K562 (cell line): ENCODE measurements around the gene ZNF366. TPM values are rescaled to one million over a fixed set of nuclear protein-coding genes. Genes with fewer than 3 reads are reported as not detected.

Source experiments
- ATAC-seq: fragments of 200-7000 bp; cut with Tn5 transposase; 3 replicates; pipeline ENCODE4 v1.9.1; 2020; ENCODE audit warnings: moderate library complexity
- BruUV-seq: library from RNA; stranded (reverse); fragments of 400-500 nt; replicated peaks from 2 replicates; lab custom pipeline; 2021; lab: Mats Ljungman, UMichigan
- CTCF ChIA-PET: fragments of 300-600 bp; formaldehyde crosslinking; extraction: SDS; loops from one replicate; lab custom pipeline; 2021; ENCODE audit warnings: low intra/inter-chr PET ratio; lab: Yijun Ruan, JAX
- POLR2A ChIA-PET: fragments of 300-600, 350-650 bp; sonication (Branson Sonifier 250); formaldehyde crosslinking; extraction: SDS; loops from one replicate; lab custom pipeline; 2021; ENCODE audit warnings: antibody characterized with exemption, inconsistent platforms; lab: Yijun Ruan, JAX
- DNase-seq, 4 experiments: peaks; one replicate each; pipeline versions ENCODE4 v3.0.0 to v3.0.0-alpha.2; 2011 to 2018; ENCODE audit warnings: low spot score in 3 of 4, mixed read lengths in 3 of 4; ENCODE audit errors: extremely low read depth in 1 of 4
- FAIRE-seq: peaks from 2 replicates; lab custom pipeline; 2011; peaks lifted over from hg19 to GRCh38; lab: Jason Lieb, UNC
- H2AFZ ChIP-seq: 2 replicates; pipeline ENCODE4 v1.6.0; 2011; ENCODE audit warnings: low read depth, low read length, control low read depth, inconsistent platforms
- H3K27ac ChIP-seq: fragments of 200-600 bp; 3 replicates; pipeline ENCODE4 v1.8.0; 2011; ENCODE audit warnings: low read depth, mild to moderate bottlenecking, control low read depth, inconsistent platforms, low read length, moderate library complexity, mixed read lengths; ENCODE audit errors: extremely low read depth
- H3K27me3 ChIP-seq, 2 experiments: fragments of 300-600 bp in 1 of 2; 2 replicates in 1 of 2; 3 replicates in 1 of 2; pipeline versions ENCODE4 v1.6.0 to v1.8.0; 2011; ENCODE audit warnings: inconsistent platforms in 2 of 2, low read length in 2 of 2, mild to moderate bottlenecking in 1 of 2, mixed read lengths in 1 of 2, moderate library complexity in 1 of 2; ENCODE audit not compliant: control insufficient read depth in 2 of 2, insufficient read depth in 2 of 2
- H3K36me3 ChIP-seq: fragments of 300-600 bp; 3 replicates; pipeline ENCODE4 v1.8.0; 2011; ENCODE audit warnings: mild to moderate bottlenecking, low read length, inconsistent platforms; ENCODE audit not compliant: control insufficient read depth, insufficient read depth
- H3K4me1 ChIP-seq, 2 experiments: fragments of 200-600 bp in 1 of 2; replicated peaks in 1 of 2; 2 replicates in 1 of 2; 3 replicates in 1 of 2; pipeline versions ENCODE4 v1.5.1 to v1.8.0; 2011; ENCODE audit warnings: inconsistent platforms in 2 of 2, low read length in 2 of 2, mild to moderate bottlenecking in 1 of 2, mixed read lengths in 1 of 2, moderate library complexity in 1 of 2; ENCODE audit not compliant: control insufficient read depth in 2 of 2, insufficient read depth in 2 of 2
- H3K4me2 ChIP-seq: 2 replicates; pipeline ENCODE4 v1.6.1; 2011; ENCODE audit warnings: low read length, control low read depth, inconsistent platforms, mixed read lengths; ENCODE audit not compliant: insufficient read depth
- H3K4me3 ChIP-seq: fragments of 200-600 bp; sonication (generic), shearing (Covaris generic); 2 replicates; pipeline ENCODE4 v1.5.1; 2016; ENCODE audit warnings: control low read depth, inconsistent platforms
- H3K79me2 ChIP-seq: fragments of 200-600 bp; 3 replicates; pipeline ENCODE4 v1.8.0; 2011; ENCODE audit warnings: low read length, inconsistent platforms; ENCODE audit not compliant: control insufficient read depth, insufficient read depth
- H3K9ac ChIP-seq, 2 experiments: 2 replicates each; pipeline versions ENCODE4 v1.6.0 to v1.6.1; 2011; ENCODE audit warnings: low read depth in 2 of 2, low read length in 2 of 2, control low read depth in 1 of 2, inconsistent platforms in 1 of 2, mild to moderate bottlenecking in 1 of 2, mixed read lengths in 1 of 2; ENCODE audit not compliant: insufficient read depth in 1 of 2
- H3K9me1 ChIP-seq: one replicate; pipeline ENCODE4 v1.6.0; 2011; ENCODE audit warnings: inconsistent platforms, mild to moderate bottlenecking, low read length, moderate library complexity; ENCODE audit not compliant: control insufficient read depth, insufficient read depth
- H3K9me3 ChIP-seq: replicated peaks from 2 replicates; pipeline ENCODE4 v1.5.1; 2011; ENCODE audit warnings: low read depth, low read length, inconsistent platforms; ENCODE audit not compliant: control insufficient read depth, insufficient read depth
- H4K20me1 ChIP-seq: replicated peaks from 2 replicates; pipeline ENCODE4 v1.6.1; 2011; ENCODE audit warnings: low read length, inconsistent platforms, mixed read lengths; ENCODE audit not compliant: control insufficient read depth, insufficient read depth
- CBX2 ChIP-seq: fragments of 200-600 bp; sonication (generic); IDR thresholded peaks from one replicate; pipeline ENCODE4 v1.6.1; 2012; ENCODE audit warnings: mild to moderate bottlenecking, low read length, inconsistent platforms; ENCODE audit not compliant: insufficient read depth, poor library complexity, severe bottlenecking
- KLF1 ChIP-seq: fragments of 450-650 bp; IDR thresholded peaks from 2 replicates; pipeline ENCODE4 v1.6.1; 2016; ENCODE audit warnings: missing genetic modification characterization, missing compliant biosample characterization
- MTF1 ChIP-seq: fragments of 250-450 bp; sonication (Bioruptor Pico); IDR thresholded peaks from 2 replicates; pipeline ENCODE4 v1.9.0; 2021; ENCODE audit warnings: moderate library complexity, mild to moderate bottlenecking, inconsistent platforms, borderline replicate concordance
- RCOR1 ChIP-seq, 2 experiments: IDR thresholded peaks; 2 replicates each; pipeline ENCODE4 v1.6.1; 2012; ENCODE audit warnings: low read depth in 2 of 2, low read length in 2 of 2, borderline replicate concordance in 1 of 2, improper control_type of control experiment in 1 of 2
- SREBF1 ChIP-seq: fragments of 150-350 bp; IDR thresholded peaks from 2 replicates; pipeline ENCODE4 v1.6.1; 2014; ENCODE audit warnings: antibody characterized with exemption, low read depth, low read length, borderline replicate concordance
- ZNF165 ChIP-seq: fragments of 250-450 bp; sonication (Bioruptor Pico); IDR thresholded peaks from 2 replicates; pipeline ENCODE4 v1.4.0; 2020; ENCODE audit warnings: borderline replicate concordance
- WGBS: fragments of 100-300 bp; shearing (Covaris generic); methylation state at CpG from one replicate; pipeline ENCODE4 v1.1.6; 2016; ENCODE audit warnings: low coverage, mixed read lengths; ENCODE audit not compliant: insufficient coverage; ENCODE audit errors: missing lambda C conversion rate; 5-methylcytosine and 5-hydroxymethylcytosine counted together
- in situ Hi-C: fragments of 300-500 bp; cut with MboI; formaldehyde crosslinking; loops from 4 replicates; pipeline ENCODE4 v1.15.0; 2018; ENCODE audit warnings: inconsistent platforms, mixed read lengths
- intact Hi-C: fragments of 100-400 bp; cut with micrococcal nuclease; formaldehyde crosslinking; loops from 2 replicates; pipeline ENCODE4 v1.14.2; 2022
- polyA plus RNA-seq, 8 experiments: library from polyadenylated mRNA; depleted of rRNA in 4 of 8; stranded (reverse) in 5 of 8; unstranded in 3 of 8; fragments of >200 nt; fragmentation: Nextera tagmentation in 2 of 8; fragmentation: Illumina TruSeq in 1 of 8; extraction: Ambion mirVana in 2 of 8; extraction: Trizol in 1 of 8; gene quantifications; 2 replicates each; pipeline versions ENCODE4 v1.2.1 to v1.2.3, GENCODE V29; 2011 to 2014; ENCODE audit warnings: inconsistent platforms in 1 of 8, missing spikeins in 1 of 8
- total RNA-seq, 7 experiments: library from RNA; depleted of rRNA in 6 of 7; stranded (reverse); fragments of >200 nt in 6 of 7; fragmentation: Illumina TruSeq in 2 of 7; extraction: Trizol in 2 of 7; gene quantifications; 2 replicates each; pipeline versions ENCODE4 v1.2.1 to v1.2.3, GENCODE V29; 2011 to 2021; ENCODE audit warnings: low replicate concordance in 1 of 7
- TF ChIP-seq, protein P1 (sequence below): IDR thresholded peaks from 3 replicates; pipeline ENCODE4 v1.6.1; 2011; ENCODE audit warnings: borderline replicate concordance, mild to moderate bottlenecking; ENCODE audit not compliant: insufficient read length, insufficient read depth
- TF ChIP-seq, protein P2 (sequence below): fragments of 450-650 bp; IDR thresholded peaks from 2 replicates; pipeline ENCODE4 v1.6.1; 2016; ENCODE audit warnings: mild to moderate bottlenecking, moderate library complexity

ZNF366 gene
- total and polyA plus RNA-seq, 9 of the 15 experiments (the other 6 are each of a cell fraction or from before 2014, with no cell fraction given): not detected

GRCh38 chr5:72445969-72446368 is 61.2 kb downstream of the ZNF366 start (continued):
- TF ChIP-seq CBX2: no peak

DNA sequence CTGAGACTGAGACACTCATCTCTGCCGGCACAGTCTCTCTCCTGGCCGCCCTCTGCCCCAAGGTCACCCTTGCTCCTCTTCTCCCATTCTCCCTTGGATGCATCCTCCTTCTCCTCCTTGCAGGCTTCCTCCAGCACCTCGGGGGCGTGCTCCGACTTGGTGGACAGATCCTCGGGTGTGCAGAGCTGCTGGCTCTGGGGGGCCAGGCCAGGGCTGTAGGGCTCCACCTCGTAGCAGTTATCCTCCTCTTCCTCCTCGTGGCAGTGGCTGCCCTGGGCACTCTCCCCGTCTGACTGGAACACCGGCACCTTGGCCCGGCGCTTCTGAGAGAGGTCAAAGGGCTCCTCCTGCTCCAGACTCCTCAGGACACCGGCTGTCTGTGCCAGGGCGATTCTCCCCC is 63.3 kb downstream of the ZNF366 start:
- H3K4me3 ChIP-seq: no peak overlapping the region
- no peaks in the 10 kb centered on the region for H3K9me3 ChIP-seq
- in situ Hi-C loops: no loop called here
- intact Hi-C loops: no loop called here
- BruUV-seq: no TSS peak
- ATAC-seq (no peak), FAIRE-seq (no peak), DNase-seq (no peak)
- H3K9me1 ChIP-seq: no peaks in the 10 kb centered on the region
- H3K27ac ChIP-seq: no peak overlapping the region
- H3K4me2 ChIP-seq: no peak overlapping the region
- H3K36me3 ChIP-seq: no peaks in the 10 kb centered on the region
- H3K4me1 ChIP-seq: peaks cover 0 to 3% of the 10 kb centered on the region in 2 experiments; a peak in 3 of 5 replicates
- 0 out of 2 replicates have a peak overlapping the region, but pooled peaks have one; percentile 8 for H2AFZ ChIP-seq
- 28% methylated on average over 11 of the region's 14 CpGs for WGBS
- H3K9ac ChIP-seq: 0 out of 4 replicates have a peak overlapping the region, but pooled peaks of 1 of the 2 experiments have one; percentile 33
- no peaks in the 10 kb centered on the region for H4K20me1 ChIP-seq
- POLR2A ChIA-PET: interaction anchor here (1.0 kb wide), 1 partner anchor 19 kb away, joined by 6 read pairs; no protein-coding TSS in a partner anchor
- CTCF ChIA-PET: no interaction called here
- H3K79me2 ChIP-seq: no peaks in the 10 kb centered on the region
- H3K27me3 ChIP-seq: no peaks in the 10 kb centered on the region
- TF ChIP-seq RCOR1 (IDR thresholded peaks at IDR 0.05; ENCODE audit: borderline replicate concordance in 1 of 2, low read depth in 2 of 2, low read length in 2 of 2): no peak
- TF ChIP-seq ZNF165 (CRISPR knock-in tag): no peak
- TF ChIP-seq, protein P1, sequence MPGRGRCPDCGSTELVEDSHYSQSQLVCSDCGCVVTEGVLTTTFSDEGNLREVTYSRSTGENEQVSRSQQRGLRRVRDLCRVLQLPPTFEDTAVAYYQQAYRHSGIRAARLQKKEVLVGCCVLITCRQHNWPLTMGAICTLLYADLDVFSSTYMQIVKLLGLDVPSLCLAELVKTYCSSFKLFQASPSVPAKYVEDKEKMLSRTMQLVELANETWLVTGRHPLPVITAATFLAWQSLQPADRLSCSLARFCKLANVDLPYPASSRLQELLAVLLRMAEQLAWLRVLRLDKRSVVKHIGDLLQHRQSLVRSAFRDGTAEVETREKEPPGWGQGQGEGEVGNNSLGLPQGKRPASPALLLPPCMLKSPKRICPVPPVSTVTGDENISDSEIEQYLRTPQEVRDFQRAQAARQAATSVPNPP: no peak
- no peak for TF ChIP-seq MTF1
- TF ChIP-seq KLF1 (tag): no peak
- no peak for TF ChIP-seq SREBF1
- TF ChIP-seq, protein P2, sequence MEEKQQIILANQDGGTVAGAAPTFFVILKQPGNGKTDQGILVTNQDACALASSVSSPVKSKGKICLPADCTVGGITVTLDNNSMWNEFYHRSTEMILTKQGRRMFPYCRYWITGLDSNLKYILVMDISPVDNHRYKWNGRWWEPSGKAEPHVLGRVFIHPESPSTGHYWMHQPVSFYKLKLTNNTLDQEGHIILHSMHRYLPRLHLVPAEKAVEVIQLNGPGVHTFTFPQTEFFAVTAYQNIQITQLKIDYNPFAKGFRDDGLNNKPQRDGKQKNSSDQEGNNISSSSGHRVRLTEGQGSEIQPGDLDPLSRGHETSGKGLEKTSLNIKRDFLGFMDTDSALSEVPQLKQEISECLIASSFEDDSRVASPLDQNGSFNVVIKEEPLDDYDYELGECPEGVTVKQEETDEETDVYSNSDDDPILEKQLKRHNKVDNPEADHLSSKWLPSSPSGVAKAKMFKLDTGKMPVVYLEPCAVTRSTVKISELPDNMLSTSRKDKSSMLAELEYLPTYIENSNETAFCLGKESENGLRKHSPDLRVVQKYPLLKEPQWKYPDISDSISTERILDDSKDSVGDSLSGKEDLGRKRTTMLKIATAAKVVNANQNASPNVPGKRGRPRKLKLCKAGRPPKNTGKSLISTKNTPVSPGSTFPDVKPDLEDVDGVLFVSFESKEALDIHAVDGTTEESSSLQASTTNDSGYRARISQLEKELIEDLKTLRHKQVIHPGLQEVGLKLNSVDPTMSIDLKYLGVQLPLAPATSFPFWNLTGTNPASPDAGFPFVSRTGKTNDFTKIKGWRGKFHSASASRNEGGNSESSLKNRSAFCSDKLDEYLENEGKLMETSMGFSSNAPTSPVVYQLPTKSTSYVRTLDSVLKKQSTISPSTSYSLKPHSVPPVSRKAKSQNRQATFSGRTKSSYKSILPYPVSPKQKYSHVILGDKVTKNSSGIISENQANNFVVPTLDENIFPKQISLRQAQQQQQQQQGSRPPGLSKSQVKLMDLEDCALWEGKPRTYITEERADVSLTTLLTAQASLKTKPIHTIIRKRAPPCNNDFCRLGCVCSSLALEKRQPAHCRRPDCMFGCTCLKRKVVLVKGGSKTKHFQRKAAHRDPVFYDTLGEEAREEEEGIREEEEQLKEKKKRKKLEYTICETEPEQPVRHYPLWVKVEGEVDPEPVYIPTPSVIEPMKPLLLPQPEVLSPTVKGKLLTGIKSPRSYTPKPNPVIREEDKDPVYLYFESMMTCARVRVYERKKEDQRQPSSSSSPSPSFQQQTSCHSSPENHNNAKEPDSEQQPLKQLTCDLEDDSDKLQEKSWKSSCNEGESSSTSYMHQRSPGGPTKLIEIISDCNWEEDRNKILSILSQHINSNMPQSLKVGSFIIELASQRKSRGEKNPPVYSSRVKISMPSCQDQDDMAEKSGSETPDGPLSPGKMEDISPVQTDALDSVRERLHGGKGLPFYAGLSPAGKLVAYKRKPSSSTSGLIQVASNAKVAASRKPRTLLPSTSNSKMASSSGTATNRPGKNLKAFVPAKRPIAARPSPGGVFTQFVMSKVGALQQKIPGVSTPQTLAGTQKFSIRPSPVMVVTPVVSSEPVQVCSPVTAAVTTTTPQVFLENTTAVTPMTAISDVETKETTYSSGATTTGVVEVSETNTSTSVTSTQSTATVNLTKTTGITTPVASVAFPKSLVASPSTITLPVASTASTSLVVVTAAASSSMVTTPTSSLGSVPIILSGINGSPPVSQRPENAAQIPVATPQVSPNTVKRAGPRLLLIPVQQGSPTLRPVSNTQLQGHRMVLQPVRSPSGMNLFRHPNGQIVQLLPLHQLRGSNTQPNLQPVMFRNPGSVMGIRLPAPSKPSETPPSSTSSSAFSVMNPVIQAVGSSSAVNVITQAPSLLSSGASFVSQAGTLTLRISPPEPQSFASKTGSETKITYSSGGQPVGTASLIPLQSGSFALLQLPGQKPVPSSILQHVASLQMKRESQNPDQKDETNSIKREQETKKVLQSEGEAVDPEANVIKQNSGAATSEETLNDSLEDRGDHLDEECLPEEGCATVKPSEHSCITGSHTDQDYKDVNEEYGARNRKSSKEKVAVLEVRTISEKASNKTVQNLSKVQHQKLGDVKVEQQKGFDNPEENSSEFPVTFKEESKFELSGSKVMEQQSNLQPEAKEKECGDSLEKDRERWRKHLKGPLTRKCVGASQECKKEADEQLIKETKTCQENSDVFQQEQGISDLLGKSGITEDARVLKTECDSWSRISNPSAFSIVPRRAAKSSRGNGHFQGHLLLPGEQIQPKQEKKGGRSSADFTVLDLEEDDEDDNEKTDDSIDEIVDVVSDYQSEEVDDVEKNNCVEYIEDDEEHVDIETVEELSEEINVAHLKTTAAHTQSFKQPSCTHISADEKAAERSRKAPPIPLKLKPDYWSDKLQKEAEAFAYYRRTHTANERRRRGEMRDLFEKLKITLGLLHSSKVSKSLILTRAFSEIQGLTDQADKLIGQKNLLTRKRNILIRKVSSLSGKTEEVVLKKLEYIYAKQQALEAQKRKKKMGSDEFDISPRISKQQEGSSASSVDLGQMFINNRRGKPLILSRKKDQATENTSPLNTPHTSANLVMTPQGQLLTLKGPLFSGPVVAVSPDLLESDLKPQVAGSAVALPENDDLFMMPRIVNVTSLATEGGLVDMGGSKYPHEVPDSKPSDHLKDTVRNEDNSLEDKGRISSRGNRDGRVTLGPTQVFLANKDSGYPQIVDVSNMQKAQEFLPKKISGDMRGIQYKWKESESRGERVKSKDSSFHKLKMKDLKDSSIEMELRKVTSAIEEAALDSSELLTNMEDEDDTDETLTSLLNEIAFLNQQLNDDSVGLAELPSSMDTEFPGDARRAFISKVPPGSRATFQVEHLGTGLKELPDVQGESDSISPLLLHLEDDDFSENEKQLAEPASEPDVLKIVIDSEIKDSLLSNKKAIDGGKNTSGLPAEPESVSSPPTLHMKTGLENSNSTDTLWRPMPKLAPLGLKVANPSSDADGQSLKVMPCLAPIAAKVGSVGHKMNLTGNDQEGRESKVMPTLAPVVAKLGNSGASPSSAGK: no peak
